ENCODE data around the gene ABHD12. TPM values are rescaled to one million over a fixed set of nuclear protein-coding genes. Genes with fewer than 3 reads are reported as not detected.

The ABHD12 gene
- total and polyA plus RNA-seq, 2 donors (not counting 1 experiment from before 2014, with no cell fraction given), result 79.1 to 84.6 TPM

GRCh38 chr20:25258476-25258805 is 132.2 kb downstream of the ABHD12 start:
- Histone ChIP-seq H3K36me3 (ENCODE audit: control insufficient read depth, insufficient read depth, low read length) (peaks cover 8% of the 10 kb centered on the region), H3K4me3 (replicated peaks in 1 of 4; ENCODE audit: control extremely low read depth in 1 of 4, insufficient read depth in 1 of 4, low read depth in 3 of 4, low read length in 4 of 4) (no peak overlapping the region), H4K20me1 (ENCODE audit: control insufficient read depth, extremely low read depth, insufficient read depth, low read length) (peaks cover 2% of the 10 kb centered on the region), H2AFZ (ENCODE audit: low read length) (no peak overlapping the region), H3K9me3 (ENCODE audit: control insufficient read depth, insufficient read depth, low read depth, low read length) (no peaks in the 10 kb centered on the region), H3K79me2 (ENCODE audit: control insufficient read depth, insufficient read depth, low read length) (peaks cover 46% of the 10 kb centered on the region), H3K27me3 (ENCODE audit: control insufficient read depth, insufficient read depth, low read length) (no peaks in the 10 kb centered on the region), H3K9ac (ENCODE audit: insufficient read depth, low read length) (no peak overlapping the region), H3K27ac (ENCODE audit: insufficient read depth, low read length) (no peak overlapping the region), H3K4me2 (ENCODE audit: extremely low read depth, insufficient read depth, low read length) (no peak overlapping the region), H3K4me1 (ENCODE audit: control insufficient read depth, extremely low read depth, insufficient read depth, low read length) (no peaks in the 10 kb centered on the region)
- DNase-seq (ENCODE audit: low read depth in 2 of 2), result no peak
- TF ChIP-seq EZH2 (IDR thresholded peaks at IDR 0.05; ENCODE audit: low read length, missing control alignments), result no peak
- TF ChIP-seq CTCF (conservative IDR thresholded peaks at IDR 0.05 in 1 of 2, IDR thresholded peaks at IDR 0.05 in 1 of 2; ENCODE audit: low read depth in 1 of 2, low read length in 2 of 2), result no peak

- H3K27ac ChIP-seq (ENCODE audit: insufficient read depth, low read length), result no peak overlapping the region
- H4K20me1 ChIP-seq (ENCODE audit: control insufficient read depth, extremely low read depth, insufficient read depth, low read length), result peaks cover 2% of the 10 kb centered on the region
- no peaks in the 10 kb centered on the region for H3K27me3 ChIP-seq (ENCODE audit: control insufficient read depth, insufficient read depth, low read length)
- TF ChIP-seq CTCF (conservative IDR thresholded peaks at IDR 0.05 in 1 of 2, IDR thresholded peaks at IDR 0.05 in 1 of 2; ENCODE audit: low read depth in 1 of 2, low read length in 2 of 2) (no peak), EZH2 (IDR thresholded peaks at IDR 0.05; ENCODE audit: low read length, missing control alignments) (no peak)
- no peak overlapping the region for H3K4me3 ChIP-seq (replicated peaks in 1 of 4; ENCODE audit: control extremely low read depth in 1 of 4, insufficient read depth in 1 of 4, low read depth in 3 of 4, low read length in 4 of 4)
- H3K9ac ChIP-seq (ENCODE audit: insufficient read depth, low read length), result no peak overlapping the region
- peaks cover 8% of the 10 kb centered on the region for H3K36me3 ChIP-seq (ENCODE audit: control insufficient read depth, insufficient read depth, low read length)
- H3K79me2 ChIP-seq (ENCODE audit: control insufficient read depth, insufficient read depth, low read length), result peaks cover 49% of the 10 kb centered on the region
- no peak overlapping the region for H3K4me2 ChIP-seq (ENCODE audit: extremely low read depth, insufficient read depth, low read length)
- no peaks in the 10 kb centered on the region for H3K9me3 ChIP-seq (ENCODE audit: control insufficient read depth, insufficient read depth, low read depth, low read length)
- DNase-seq (ENCODE audit: low read depth in 2 of 2), result no peak
- no peak overlapping the region for H2AFZ ChIP-seq (ENCODE audit: low read length)
- no peaks in the 10 kb centered on the region for H3K4me1 ChIP-seq (ENCODE audit: control insufficient read depth, extremely low read depth, insufficient read depth, low read length)
Measured at GRCh38 chr20:25257756-25258475, 132.7 kb downstream of the ABHD12 start.

GRCh38 chr20:25257130-25257529 is 133.5 kb downstream of the ABHD12 start:
- no peak overlapping the region for H3K4me2 ChIP-seq (ENCODE audit: extremely low read depth, insufficient read depth, low read length)
- no peak for DNase-seq (ENCODE audit: low read depth in 2 of 2)
- peaks cover 2% of the 10 kb centered on the region for H4K20me1 ChIP-seq (ENCODE audit: control insufficient read depth, extremely low read depth, insufficient read depth, low read length)
- H3K4me1 ChIP-seq (ENCODE audit: control insufficient read depth, extremely low read depth, insufficient read depth, low read length), result no peaks in the 10 kb centered on the region
- H3K9ac ChIP-seq (ENCODE audit: insufficient read depth, low read length), result no peak overlapping the region
- H3K27ac ChIP-seq (ENCODE audit: insufficient read depth, low read length), result no peak overlapping the region
- peaks cover 8% of the 10 kb centered on the region for H3K36me3 ChIP-seq (ENCODE audit: control insufficient read depth, insufficient read depth, low read length)
- peaks cover 57% of the 10 kb centered on the region for H3K79me2 ChIP-seq (ENCODE audit: control insufficient read depth, insufficient read depth, low read length)
- H3K27me3 ChIP-seq (ENCODE audit: control insufficient read depth, insufficient read depth, low read length), result no peaks in the 10 kb centered on the region
- H2AFZ ChIP-seq (ENCODE audit: low read length), result no peak overlapping the region
- TF ChIP-seq CTCF (conservative IDR thresholded peaks at IDR 0.05 in 1 of 2, IDR thresholded peaks at IDR 0.05 in 1 of 2; ENCODE audit: low read depth in 1 of 2, low read length in 2 of 2) (no peak), EZH2 (IDR thresholded peaks at IDR 0.05; ENCODE audit: low read length, missing control alignments) (no peak)
- H3K9me3 ChIP-seq (ENCODE audit: control insufficient read depth, insufficient read depth, low read depth, low read length), result no peaks in the 10 kb centered on the region
- no peak overlapping the region for H3K4me3 ChIP-seq (replicated peaks in 1 of 4; ENCODE audit: control extremely low read depth in 1 of 4, insufficient read depth in 1 of 4, low read depth in 3 of 4, low read length in 4 of 4)
